Activated CD8-positive, alpha-beta memory T cell treated with anti-CD3 and anti-CD28 coated beads, Interleukin-2, amount 50 U/mL, for 48 hours (primary cell): ENCODE results near the gene SENP1.

Experiments
- DNase-seq: peaks from one replicate; pipeline ENCODE4 v3.0.0-alpha.2; 2020

Gene SENP1

DNA sequence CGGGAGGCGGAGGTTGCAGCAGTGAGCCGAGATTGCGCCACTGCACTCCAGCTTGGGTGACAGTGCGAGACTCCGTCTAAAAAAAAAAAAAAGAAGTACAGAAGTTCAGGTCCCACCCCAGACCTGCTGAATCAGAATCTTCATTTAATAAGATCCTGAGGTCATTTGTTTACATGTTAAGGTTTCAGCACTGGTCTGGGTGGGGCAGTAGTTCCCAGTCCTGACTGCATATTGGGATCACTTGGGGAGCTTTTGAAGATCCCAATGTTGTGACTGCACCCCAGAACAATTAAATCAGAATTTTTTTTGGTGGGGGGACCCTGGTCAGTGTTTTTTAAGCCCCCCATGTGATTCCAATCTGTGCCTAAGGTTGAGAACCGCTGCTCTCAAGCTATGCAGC lies 89.9 kb downstream of the SENP1 start:
- DNase-seq, result no peak

- DNase-seq, result no peak
Measured at GRCh38 chr12:48015129-48015528, 90.8 kb downstream of the SENP1 start.

GRCh38 chr12:48013287-48013686 lies 92.6 kb downstream of the SENP1 start:
- no peak for DNase-seq

- DNase-seq, result no peak
Measured at GRCh38 chr12:48012070-48012469, 93.8 kb downstream of the SENP1 start.

DNA sequence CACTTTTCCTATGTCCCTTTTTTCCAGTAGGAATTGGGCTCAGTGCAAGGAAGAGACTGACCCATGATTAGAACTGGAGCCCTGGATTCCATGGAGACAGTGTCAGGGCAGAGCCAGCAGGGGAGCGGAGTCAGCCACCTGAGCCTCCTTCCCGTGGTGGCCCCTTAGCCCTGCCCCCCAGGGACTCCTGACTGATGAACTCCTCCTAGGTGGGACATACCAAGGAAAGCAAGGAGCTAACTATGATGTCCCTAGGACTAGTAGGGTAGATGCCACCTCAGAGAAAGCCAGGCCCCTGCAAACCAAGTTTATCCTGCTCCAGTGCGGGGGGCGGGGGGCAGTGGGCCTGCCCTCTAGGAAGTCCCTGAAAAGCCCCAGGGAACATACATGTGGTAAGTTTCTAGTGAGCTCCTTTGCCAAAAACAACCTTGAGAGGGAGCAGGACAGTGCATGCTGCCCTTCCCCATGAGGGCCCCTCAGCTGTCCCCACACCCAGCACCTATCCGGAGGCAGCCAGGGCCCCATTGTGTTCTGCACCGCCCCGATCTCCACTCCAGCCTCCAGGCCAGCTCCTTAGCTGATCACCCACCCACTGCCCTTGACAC lies 95.4 kb downstream of the SENP1 start:
- no peak for DNase-seq

GRCh38 chr12:48009471-48009870 lies 96.4 kb downstream of the SENP1 start:
- DNase-seq, result no peak

- no peak for DNase-seq
Measured at GRCh38 chr12:48008950-48009349, 96.9 kb downstream of the SENP1 start.

- DNase-seq, result no peak
Measured at GRCh38 chr12:48008349-48008748, 97.5 kb downstream of the SENP1 start.

GRCh38 chr12:48007206-48007605 lies 98.7 kb downstream of the SENP1 start:
- no peak for DNase-seq

GRCh38 chr12:48005750-48006021 lies 100.2 kb downstream of the SENP1 start:
- no peak for DNase-seq

GRCh38 chr12:48005001-48005749 lies 100.7 kb downstream of the SENP1 start:
- DNase-seq, result no peak

GRCh38 chr12:48004053-48004941 lies 101.6 kb downstream of the SENP1 start, which contains the start of gene COL2A1:
Gene COL2A1 (minus strand): TSS chr12:48004476. CDS start chr12:48004321, 155 bp downstream.
- peak; percentile 65 for DNase-seq

DNA sequence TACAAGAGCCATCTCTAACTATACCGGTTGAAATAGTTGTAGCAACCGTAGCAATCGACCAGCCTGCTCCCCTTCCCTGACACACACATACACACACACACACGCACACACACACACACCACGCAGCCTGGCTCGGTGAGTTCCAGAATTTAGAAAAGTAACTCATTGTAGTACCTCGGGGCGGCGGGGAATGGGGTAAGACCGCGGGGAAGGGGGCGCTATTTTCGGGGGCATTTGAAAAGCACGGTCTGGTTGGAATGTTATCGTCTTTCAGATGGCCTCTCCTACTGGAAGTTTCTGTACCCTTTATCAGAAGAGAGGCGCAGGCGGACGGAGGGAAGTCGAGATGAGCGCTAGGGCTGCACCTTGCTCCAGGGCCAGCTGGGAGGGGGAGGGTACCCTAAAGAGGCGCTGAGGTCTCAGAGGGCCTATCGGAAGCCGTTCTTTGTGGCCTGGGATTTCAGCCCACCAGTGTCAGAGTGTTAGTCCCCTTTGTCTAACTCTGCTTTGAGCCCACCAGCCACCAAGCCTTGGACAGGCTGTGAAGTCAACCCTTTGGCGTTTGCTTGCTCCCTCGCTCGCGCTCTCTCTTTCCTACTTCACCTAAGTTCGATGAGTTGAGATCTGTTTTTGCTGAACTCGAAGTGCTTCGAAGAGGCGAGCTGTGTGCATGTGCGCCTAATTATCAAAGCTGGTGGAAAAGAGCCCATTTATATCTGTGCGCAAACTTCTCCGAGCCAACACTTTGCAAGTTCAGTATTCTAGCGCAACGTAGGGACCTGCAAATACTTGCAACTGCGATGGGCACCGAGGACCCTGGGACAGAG lies 102.4 kb downstream of the SENP1 start:
- DNase-seq, result peak; percentile 66

GRCh38 chr12:48002773-48003218 lies 103.1 kb downstream of the SENP1 start:
- DNase-seq, result no peak

DNA sequence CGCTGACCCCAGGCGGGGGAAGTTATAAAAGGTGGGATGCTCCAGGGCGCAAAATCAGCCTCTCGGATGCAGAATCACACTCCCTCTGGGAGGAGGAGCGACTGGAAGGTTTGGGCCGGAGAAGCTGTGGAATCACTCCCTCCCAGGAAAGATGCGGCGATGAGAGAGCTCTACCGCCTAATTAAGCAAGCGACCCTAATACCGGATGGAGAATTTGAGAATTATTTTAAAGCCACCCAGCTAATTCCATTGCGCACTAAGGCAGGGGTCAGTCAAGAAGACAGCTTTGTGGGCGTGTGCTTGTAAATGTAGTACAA lies 103.5 kb downstream of the SENP1 start:
- no peak for DNase-seq

GRCh38 chr12:48001505-48002413 lies 104.1 kb downstream of the SENP1 start:
- no peak for DNase-seq

- no peak for DNase-seq
Measured at GRCh38 chr12:48000878-48001504, 104.9 kb downstream of the SENP1 start.

DNA sequence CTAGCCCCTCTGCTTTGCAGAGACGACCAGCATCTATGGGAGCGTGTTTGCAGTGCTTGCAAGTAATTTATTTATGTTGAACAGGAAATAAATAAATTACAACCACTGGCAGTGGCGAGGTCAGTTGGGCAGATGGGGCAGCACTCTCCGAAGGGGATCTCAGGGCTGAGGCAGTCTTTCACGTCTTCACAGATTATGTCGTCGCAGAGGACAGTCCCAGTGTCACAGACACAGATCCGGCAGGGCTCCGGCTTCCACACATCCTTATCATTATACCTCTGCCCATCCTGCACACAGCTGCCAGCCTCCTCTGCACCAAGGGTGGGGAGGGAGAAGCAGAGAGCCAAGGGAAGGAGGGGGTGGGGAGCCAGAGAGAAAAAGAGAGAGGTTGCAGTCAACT lies 106.1 kb downstream of the SENP1 start:
- DNase-seq, result no peak

GRCh38 chr12:47997321-47997720 lies 108.6 kb downstream of the SENP1 start:
- DNase-seq, result no peak

- no peak for DNase-seq
Measured at GRCh38 chr12:47995981-47996401, 109.9 kb downstream of the SENP1 start.

- DNase-seq, result no peak
Measured at GRCh38 chr12:47993491-47993890, 112.4 kb downstream of the SENP1 start.
